Choroid plexus epithelial cell (primary cell): ENCODE data around the gene LPCAT3.

Experiments used
- DNase-seq: peaks from one replicate; pipeline ENCODE4 v3.0.0-alpha.2; 2010; ENCODE audit warnings: low read depth
- H3K4me3 ChIP-seq: 2 replicates; pipeline ENCODE4 v1.5.1; 2011; ENCODE audit warnings: low read depth, mild to moderate bottlenecking, control low read depth, low read length, moderate library complexity
- TF ChIP-seq, protein P1 (sequence below): conservative IDR thresholded peaks from 2 replicates; pipeline ENCODE4 v1.5.1; 2011; ENCODE audit warnings: low read depth, mild to moderate bottlenecking, control low read depth, inconsistent platforms, low read length, moderate library complexity

LPCAT3 gene

DNA sequence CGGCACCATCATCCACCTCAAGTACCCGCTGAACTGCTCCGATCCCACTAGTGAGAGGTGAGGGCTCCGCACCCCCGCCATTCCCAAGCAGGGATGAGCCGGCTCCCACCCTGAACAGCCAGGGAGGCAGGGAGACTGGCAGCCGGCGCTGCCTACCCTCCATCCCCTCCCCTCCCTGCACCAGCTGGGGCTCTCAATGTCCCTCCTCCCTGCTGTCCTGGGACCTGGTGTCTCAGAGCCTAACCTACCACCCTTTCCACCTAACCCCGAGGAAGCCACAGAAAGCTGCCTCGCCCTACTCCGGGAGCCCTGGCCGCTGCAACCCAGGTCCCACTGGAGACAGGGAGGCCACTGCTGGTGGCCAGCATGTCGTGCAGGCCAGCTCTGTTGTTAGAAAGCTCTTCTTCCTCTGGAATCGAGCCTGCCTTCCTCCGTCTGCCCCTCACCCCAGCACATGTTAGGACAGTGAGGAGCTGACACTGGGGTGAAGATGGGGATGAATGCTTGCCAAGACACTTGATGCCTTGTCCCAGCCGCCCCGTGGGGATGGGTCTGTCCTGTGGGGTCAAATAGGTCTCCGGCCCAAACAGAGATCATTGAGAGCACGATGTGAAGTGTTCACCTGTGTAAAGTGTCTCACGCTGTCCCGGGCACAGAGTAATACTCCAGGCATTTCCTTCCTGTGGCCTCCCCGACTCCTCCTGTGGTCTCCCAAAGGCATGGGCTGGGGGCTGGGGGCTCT, 66.0 kb downstream of the LPCAT3 start:
- TF ChIP-seq, protein P1, sequence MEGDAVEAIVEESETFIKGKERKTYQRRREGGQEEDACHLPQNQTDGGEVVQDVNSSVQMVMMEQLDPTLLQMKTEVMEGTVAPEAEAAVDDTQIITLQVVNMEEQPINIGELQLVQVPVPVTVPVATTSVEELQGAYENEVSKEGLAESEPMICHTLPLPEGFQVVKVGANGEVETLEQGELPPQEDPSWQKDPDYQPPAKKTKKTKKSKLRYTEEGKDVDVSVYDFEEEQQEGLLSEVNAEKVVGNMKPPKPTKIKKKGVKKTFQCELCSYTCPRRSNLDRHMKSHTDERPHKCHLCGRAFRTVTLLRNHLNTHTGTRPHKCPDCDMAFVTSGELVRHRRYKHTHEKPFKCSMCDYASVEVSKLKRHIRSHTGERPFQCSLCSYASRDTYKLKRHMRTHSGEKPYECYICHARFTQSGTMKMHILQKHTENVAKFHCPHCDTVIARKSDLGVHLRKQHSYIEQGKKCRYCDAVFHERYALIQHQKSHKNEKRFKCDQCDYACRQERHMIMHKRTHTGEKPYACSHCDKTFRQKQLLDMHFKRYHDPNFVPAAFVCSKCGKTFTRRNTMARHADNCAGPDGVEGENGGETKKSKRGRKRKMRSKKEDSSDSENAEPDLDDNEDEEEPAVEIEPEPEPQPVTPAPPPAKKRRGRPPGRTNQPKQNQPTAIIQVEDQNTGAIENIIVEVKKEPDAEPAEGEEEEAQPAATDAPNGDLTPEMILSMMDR, result no peak
- no peak for DNase-seq
- no peak overlapping the region for H3K4me3 ChIP-seq

DNA sequence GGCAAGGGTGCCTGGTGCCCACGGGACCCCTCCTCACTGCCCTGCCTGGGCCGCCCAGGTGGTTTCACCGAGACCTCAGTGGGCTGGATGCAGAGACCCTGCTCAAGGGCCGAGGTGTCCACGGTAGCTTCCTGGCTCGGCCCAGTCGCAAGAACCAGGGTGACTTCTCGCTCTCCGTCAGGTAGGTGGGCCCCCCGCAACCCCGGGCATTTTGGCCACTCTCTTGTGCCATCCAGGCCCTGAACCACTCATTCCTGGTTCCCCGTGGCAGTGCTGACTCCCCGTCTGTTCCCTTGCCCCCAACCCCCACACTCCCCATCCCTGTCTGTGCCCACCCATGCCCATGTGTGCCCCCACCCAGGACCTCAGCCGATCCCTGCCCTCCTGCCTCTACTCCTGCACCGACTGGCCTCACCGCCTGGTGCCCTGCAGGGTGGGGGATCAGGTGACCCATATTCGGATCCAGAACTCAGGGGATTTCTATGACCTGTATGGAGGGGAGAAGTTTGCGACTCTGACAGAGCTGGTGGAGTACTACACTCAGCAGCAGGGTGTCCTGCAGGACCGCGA, 66.6 kb downstream of the LPCAT3 start:
- H3K4me3 ChIP-seq, result no peak overlapping the region
- TF ChIP-seq, protein P1, result no peak
- no peak for DNase-seq

DNA sequence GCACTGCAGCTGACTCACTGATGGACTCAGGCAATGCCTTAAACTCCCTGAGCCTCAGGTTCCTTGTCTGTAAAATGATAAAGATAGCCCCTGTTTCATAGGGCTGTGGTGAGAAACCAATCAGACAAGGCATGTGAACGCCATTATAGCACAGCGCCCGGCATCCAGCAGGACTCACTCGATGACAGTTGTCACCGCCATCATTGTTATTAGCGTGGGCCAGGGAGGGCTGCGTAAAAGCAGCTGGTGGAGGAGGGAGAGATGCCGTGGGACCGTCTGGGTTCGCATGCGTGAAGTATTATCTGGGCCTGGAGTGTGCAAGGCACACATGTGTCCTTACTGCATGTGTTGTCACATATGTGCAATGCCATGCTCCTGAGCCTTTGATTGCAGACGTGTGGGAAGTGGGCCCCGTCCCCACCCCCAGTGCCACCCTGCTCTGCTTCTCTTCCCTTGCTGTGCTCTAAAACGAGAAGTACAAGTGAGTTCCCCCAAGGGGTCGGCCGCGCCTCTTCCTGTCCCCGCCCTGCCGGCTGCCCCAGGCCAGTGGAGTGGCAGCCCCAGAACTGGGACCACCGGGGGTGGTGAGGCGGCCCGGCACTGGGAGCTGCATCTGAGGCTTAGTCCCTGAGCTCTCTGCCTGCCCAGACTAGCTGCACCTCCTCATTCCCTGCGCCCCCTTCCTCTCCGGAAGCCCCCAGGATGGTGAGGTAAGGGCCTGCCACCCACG, 67.3 kb downstream of the LPCAT3 start, which contains the start of gene PTPN6:
Gene PTPN6, plus strand, starts transcription at position 546 of the 730 bp plus-strand sequence. Its CDS starts 157 bp downstream, at position 703.
- TF ChIP-seq, protein P1, result no peak
- DNase-seq, result no peak
- no peak within 1 kb of the TSS for H3K4me3 ChIP-seq

DNA sequence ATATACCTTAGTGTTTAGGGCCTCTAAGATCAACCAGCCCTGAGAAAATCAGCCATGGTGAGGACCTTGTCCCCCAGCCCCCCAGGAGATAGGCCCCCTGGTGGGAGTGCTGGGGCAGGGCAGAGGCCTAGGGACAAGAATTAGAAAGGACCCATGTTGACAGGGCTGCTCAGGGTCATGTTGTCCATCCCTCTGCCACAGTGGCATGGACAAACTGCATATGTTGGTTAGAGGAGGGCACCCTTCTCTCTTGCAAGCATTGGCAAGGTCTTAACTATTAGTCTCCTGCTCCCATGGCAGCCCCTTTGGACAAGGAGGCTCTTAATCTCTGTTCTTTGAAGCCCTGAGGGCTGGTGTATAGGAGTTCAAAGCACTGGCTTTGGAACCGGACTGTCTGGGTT, 67.9 kb downstream of the LPCAT3 start:
- no peak overlapping the region for H3K4me3 ChIP-seq
- TF ChIP-seq, protein P1, result peak; percentile 36
- no peak for DNase-seq

DNA sequence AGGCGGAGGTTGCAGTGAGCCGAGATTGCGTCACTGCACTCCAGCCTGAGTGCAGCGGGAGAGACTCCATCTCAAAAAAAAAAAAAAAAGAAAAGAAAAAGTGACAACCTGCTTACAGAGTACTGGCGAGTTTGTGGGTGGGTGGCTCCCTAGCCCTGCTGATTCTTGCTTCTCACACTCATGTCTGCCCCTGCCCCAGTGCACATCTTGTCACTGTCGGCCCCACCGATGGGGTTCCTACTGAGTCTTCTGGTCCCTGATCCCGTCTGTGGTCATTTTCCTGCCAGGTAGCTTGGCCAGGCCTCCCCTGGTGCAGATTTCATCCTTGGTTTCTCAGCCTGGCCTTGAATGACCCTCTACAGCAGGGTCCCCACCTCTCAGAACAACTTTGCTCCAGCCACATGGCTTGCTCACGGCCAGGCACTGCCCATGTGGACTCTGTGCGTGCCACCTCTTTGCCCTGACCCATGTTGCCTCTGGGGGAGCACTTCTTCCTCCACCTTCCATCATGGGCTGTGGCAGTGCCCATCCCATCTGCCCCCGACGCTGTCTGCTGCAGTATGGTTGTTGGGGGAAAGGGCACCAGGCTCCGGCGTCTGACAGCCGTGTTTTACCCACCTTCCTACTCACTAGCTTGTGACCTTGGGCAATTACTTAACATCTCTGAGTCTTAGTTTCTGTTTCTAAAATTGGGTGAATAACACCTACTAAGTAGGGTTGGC, 69.2 kb downstream of the LPCAT3 start:
- no peak for DNase-seq
- TF ChIP-seq, protein P1, result no peak
- no peak overlapping the region for H3K4me3 ChIP-seq

DNA sequence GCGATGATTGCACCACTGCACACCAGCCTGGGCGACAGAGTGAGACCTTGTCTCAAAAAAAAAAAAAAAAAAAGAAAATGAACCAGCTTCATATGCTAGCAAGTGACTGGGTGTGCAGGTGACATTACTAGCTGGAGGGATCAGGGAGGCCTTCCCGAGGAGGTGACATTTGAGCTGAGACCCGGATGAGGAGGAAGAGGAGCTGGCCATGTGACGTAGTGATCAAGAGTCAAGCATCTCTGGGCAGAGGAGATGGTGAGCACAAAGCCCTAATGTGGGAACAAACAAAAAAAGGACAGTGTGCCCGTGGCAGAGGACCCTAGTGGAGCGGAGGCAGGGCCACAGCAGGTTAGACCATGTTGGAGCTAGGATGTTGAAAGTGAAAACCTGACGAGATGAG, 70.7 kb downstream of the LPCAT3 start:
- no peak for DNase-seq
- TF ChIP-seq, protein P1, result no peak
- H3K4me3 ChIP-seq, result no peak overlapping the region
